ENCODE measurements around the gene IRAG1. TPM values are rescaled to one million over a fixed set of nuclear protein-coding genes. Genes with fewer than 3 reads are reported as not detected.

IRAG1 gene
- total RNA-seq, 2 experiments from 2014 or later, result not detected

- H3K27ac ChIP-seq (ENCODE audit: low read depth, low read length, poor library complexity, severe bottlenecking), result no peak overlapping the region
- no peak for DNase-seq (ENCODE audit: low spot score)
- H3K4me3 ChIP-seq (ENCODE audit: low read depth, low read length, poor library complexity, severe bottlenecking), result no peak overlapping the region
- no peaks in the 10 kb centered on the region for H3K4me1 ChIP-seq (ENCODE audit: insufficient read depth, low read length, poor library complexity, severe bottlenecking)
- ChIA-PET POLR2A (interaction anchor here (0.7 to 1.3 kb wide), 3 partner anchors 10 to 197 kb away, joined by 3 to 4 read pairs (median 4); partner anchors contain the start of gene AMPD3), CTCF (ENCODE audit: unreplicated experiment) (no interaction called here)
- BruUV-seq (replicated peaks), result no TSS peak
- no peaks in the 10 kb centered on the region for H3K9me2 ChIP-seq (ENCODE audit: insufficient read depth, low read length)
- no peaks in the 10 kb centered on the region for H4K20me1 ChIP-seq (ENCODE audit: insufficient read depth, low read length)
- H3K4me2 ChIP-seq (ENCODE audit: low read length), result no peak overlapping the region
- no peaks in the 10 kb centered on the region for H3K36me3 ChIP-seq (ENCODE audit: insufficient read depth, low read length)
- H3K79me2 ChIP-seq (ENCODE audit: insufficient read depth, low read depth, low read length), result no peaks in the 10 kb centered on the region
- TF ChIP-seq EZH2phosphoT487 (IDR thresholded peaks at IDR 0.05; ENCODE audit: borderline replicate concordance, low read depth, low read length) (no peak), CTCF (conservative IDR thresholded peaks at IDR 0.05; ENCODE audit: low read length) (no peak)
- H3K9me3 ChIP-seq (ENCODE audit: low read length), result no peaks in the 10 kb centered on the region
- H2AFZ ChIP-seq (ENCODE audit: low read length), result no peak overlapping the region
- intact Hi-C loops (cut with micrococcal nuclease; ENCODE audit: unreplicated experiment), result loop anchor here (5.0 kb wide), 2 partner anchors 85 to 135 kb away; no protein-coding TSS in a partner anchor
These were observed 41.7 kb downstream of the IRAG1 start for GRCh38 chr11:10651656-10652361.

- Histone ChIP-seq H3K9me2 (ENCODE audit: insufficient read depth, low read length) (no peaks in the 10 kb centered on the region), H3K4me3 (ENCODE audit: low read depth, low read length, poor library complexity, severe bottlenecking) (no peak overlapping the region), H3K9me3 (ENCODE audit: low read length) (no peaks in the 10 kb centered on the region), H3K4me2 (ENCODE audit: low read length) (no peak overlapping the region), H3K36me3 (ENCODE audit: insufficient read depth, low read length) (no peaks in the 10 kb centered on the region), H3K4me1 (ENCODE audit: insufficient read depth, low read length, poor library complexity, severe bottlenecking) (no peaks in the 10 kb centered on the region), H4K20me1 (ENCODE audit: insufficient read depth, low read length) (no peaks in the 10 kb centered on the region), H3K79me2 (ENCODE audit: insufficient read depth, low read depth, low read length) (no peaks in the 10 kb centered on the region), H3K27ac (ENCODE audit: low read depth, low read length, poor library complexity, severe bottlenecking) (no peak overlapping the region), H2AFZ (ENCODE audit: low read length) (no peak overlapping the region)
- ChIA-PET POLR2A (interaction anchor here (0.7 to 1.3 kb wide), 2 partner anchors 13 to 46 kb away, joined by 4 read pairs; no protein-coding TSS in a partner anchor), CTCF (ENCODE audit: unreplicated experiment) (no interaction called here)
- DNase-seq (ENCODE audit: low spot score), result no peak
- no peak for TF ChIP-seq EZH2phosphoT487 (IDR thresholded peaks at IDR 0.05; ENCODE audit: borderline replicate concordance, low read depth, low read length)
- no peak for TF ChIP-seq CTCF (conservative IDR thresholded peaks at IDR 0.05; ENCODE audit: low read length)
- intact Hi-C loops (cut with micrococcal nuclease; ENCODE audit: unreplicated experiment), result loop anchor here (5.0 kb wide), 2 partner anchors 87 to 133 kb away; no protein-coding TSS in a partner anchor
- no TSS peak for BruUV-seq (replicated peaks)
These were observed 42.9 kb downstream of the IRAG1 start for GRCh38 chr11:10650630-10651029.

GRCh38 chr11:10650166-10650565, 43.4 kb downstream of the IRAG1 start:
- no peak overlapping the region for H3K4me2 ChIP-seq (ENCODE audit: low read length)
- intact Hi-C loops (cut with micrococcal nuclease; ENCODE audit: unreplicated experiment), result loop anchor here (5.0 kb wide), 2 partner anchors 87 to 133 kb away; no protein-coding TSS in a partner anchor
- CTCF ChIA-PET (ENCODE audit: unreplicated experiment), result no interaction called here
- no peaks in the 10 kb centered on the region for H3K36me3 ChIP-seq (ENCODE audit: insufficient read depth, low read length)
- H3K4me3 ChIP-seq (ENCODE audit: low read depth, low read length, poor library complexity, severe bottlenecking), result no peak overlapping the region
- H3K9me3 ChIP-seq (ENCODE audit: low read length), result no peaks in the 10 kb centered on the region
- H3K4me1 ChIP-seq (ENCODE audit: insufficient read depth, low read length, poor library complexity, severe bottlenecking), result no peaks in the 10 kb centered on the region
- TF ChIP-seq CTCF (conservative IDR thresholded peaks at IDR 0.05; ENCODE audit: low read length), result no peak
- no peak for TF ChIP-seq EZH2phosphoT487 (IDR thresholded peaks at IDR 0.05; ENCODE audit: borderline replicate concordance, low read depth, low read length)
- H3K9me2 ChIP-seq (ENCODE audit: insufficient read depth, low read length), result no peaks in the 10 kb centered on the region
- no peak for DNase-seq (ENCODE audit: low spot score)
- no peaks in the 10 kb centered on the region for H4K20me1 ChIP-seq (ENCODE audit: insufficient read depth, low read length)
- H3K79me2 ChIP-seq (ENCODE audit: insufficient read depth, low read depth, low read length), result no peaks in the 10 kb centered on the region
- POLR2A ChIA-PET, result no interaction called here
- H2AFZ ChIP-seq (ENCODE audit: low read length), result no peak overlapping the region
- H3K27ac ChIP-seq (ENCODE audit: low read depth, low read length, poor library complexity, severe bottlenecking), result no peak overlapping the region
- BruUV-seq (replicated peaks), result no TSS peak

All from OCI-LY7 (cell line).